ENCODE data around the gene GCK. TPM values are rescaled to one million over a fixed set of nuclear protein-coding genes. Genes with fewer than 3 reads are reported as not detected.

GCK gene
- total and polyA plus RNA-seq, 11 donors, result 0.54 to 5.7 (median 1.9) TPM

DNA sequence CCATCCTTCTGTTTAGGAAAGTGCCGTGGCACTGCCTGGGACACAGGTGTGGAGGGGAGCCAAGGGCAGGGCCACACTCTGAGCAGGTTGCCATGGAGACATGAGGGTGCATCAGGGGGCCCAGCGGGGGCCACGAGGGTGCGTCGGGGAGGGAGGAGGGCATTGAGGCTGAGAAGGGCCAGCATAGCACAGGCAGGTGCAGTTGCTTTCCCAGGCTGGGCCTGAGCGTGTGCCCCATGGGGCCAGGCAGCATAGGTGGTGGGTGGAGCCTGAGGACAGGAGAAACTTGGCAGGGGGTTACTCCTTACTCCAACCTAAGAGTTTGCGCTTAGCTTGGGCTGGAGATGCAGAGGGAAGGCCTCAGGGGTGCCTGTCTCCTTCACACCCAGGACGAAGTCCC lies 26.8 kb upstream of the GCK start:
- no peaks in the 10 kb centered on the region for H3K9me3 ChIP-seq
- intact Hi-C loops (cut with DNase I), result no loop called here
- H3K27ac ChIP-seq, result no peak overlapping the region
- no peak for DNase-seq
- WGBS, 4 donors, result 70 to 80% (median 76%) methylated on average over 8 of the region's 8 CpGs
- no peak for TF ChIP-seq CTCF (IDR thresholded peaks at IDR 0.05)
- no peak for TF ChIP-seq POLR2A (IDR thresholded peaks at IDR 0.05)
- no peaks in the 10 kb centered on the region for H3K27me3 ChIP-seq
- peaks cover 0 to 37% (median 25%) of the 10 kb centered on the region in 9 donors for H3K36me3 ChIP-seq
- H3K4me1 ChIP-seq, result peaks cover 0 to 3% (median 0%) of the 10 kb centered on the region in 12 donors
- H3K4me3 ChIP-seq, result no peak overlapping the region
- peak in 2 of 4 donors; percentile 3 to 5 for ATAC-seq

GRCh38 chr7:44215531-44215930 lies 26.3 kb upstream of the GCK start:
- no peak overlapping the region for H3K4me3 ChIP-seq
- intact Hi-C loops (cut with DNase I), result no loop called here
- peaks cover 0 to 42% (median 30%) of the 10 kb centered on the region in 9 donors for H3K36me3 ChIP-seq
- no peaks in the 10 kb centered on the region for H3K9me3 ChIP-seq
- WGBS, 4 donors, result 75 to 90% (median 80%) methylated on average over 6 to 7 of the region's 7 CpGs
- H3K27me3 ChIP-seq, result no peaks in the 10 kb centered on the region
- DNase-seq, result peak in 1 of 5 donors; percentile 39
- no peak for ATAC-seq
- peaks cover 0 to 3% (median 0%) of the 10 kb centered on the region in 12 donors for H3K4me1 ChIP-seq
- TF ChIP-seq POLR2A (IDR thresholded peaks at IDR 0.05) (no peak), CTCF (IDR thresholded peaks at IDR 0.05) (no peak)
- no peak overlapping the region for H3K27ac ChIP-seq

DNA sequence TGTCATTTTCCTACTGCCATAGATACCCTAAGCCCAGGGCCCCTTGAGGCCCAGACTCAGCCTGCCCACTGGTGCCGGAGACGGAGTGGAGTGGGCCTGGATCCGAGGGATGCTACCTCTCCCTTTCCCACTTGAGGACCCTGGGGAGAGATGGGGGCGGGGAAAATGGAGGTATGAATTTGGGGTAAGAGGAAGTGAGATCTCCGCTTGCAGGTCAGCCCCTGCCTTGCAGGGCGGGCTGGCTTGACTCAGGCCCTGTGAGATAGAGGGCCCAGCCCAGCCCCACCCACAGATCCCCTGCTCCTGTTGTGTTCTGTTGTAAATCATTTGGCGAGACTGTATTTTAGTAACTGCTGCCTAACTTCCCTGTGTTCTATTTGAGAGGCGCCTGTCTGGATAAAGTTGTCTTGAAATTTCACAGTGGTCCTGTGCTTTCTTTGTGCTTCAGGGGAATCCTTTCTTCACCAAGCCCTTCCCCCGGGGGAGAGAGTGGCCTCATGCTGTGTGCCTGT lies 24.7 kb upstream of the GCK start:
- intact Hi-C loops (cut with DNase I), result no loop called here
- H3K4me3 ChIP-seq, result no peak overlapping the region
- DNase-seq (no peak), ATAC-seq (no peak)
- no peaks in the 10 kb centered on the region for H3K27me3 ChIP-seq
- peaks cover 0 to 3% (median 0%) of the 10 kb centered on the region in 12 donors for H3K4me1 ChIP-seq
- 75 to 80% (median 79%) methylated on average over 9 of the region's 9 CpGs for WGBS, 4 donors
- H3K36me3 ChIP-seq, result peaks cover 0 to 51% (median 46%) of the 10 kb centered on the region in 9 donors
- H3K27ac ChIP-seq, result no peak overlapping the region
- TF ChIP-seq CTCF (IDR thresholded peaks at IDR 0.05) (no peak), POLR2A (IDR thresholded peaks at IDR 0.05) (no peak)
- H3K9me3 ChIP-seq, result no peaks in the 10 kb centered on the region

GRCh38 chr7:44213206-44213876 lies 24.1 kb upstream of the GCK start:
- Histone ChIP-seq H3K27ac (no peak overlapping the region), H3K4me1 (peaks cover 0 to 3% (median 0%) of the 10 kb centered on the region in 12 donors), H3K36me3 (peaks cover 0 to 56% (median 52%) of the 10 kb centered on the region in 9 donors), H3K27me3 (no peaks in the 10 kb centered on the region), H3K4me3 (no peak overlapping the region), H3K9me3 (no peaks in the 10 kb centered on the region)
- peak in 2 of 4 donors; percentile 2 to 4 for ATAC-seq
- DNase-seq, result peak in 1 of 5 donors; percentile 54
- WGBS, 4 donors, result 90 to 97% (median 93%) methylated on average over 3 of the region's 3 CpGs; no CpG with 5 or more reads in 1 of the 4 donors
- intact Hi-C loops (cut with DNase I), result no loop called here
- TF ChIP-seq CTCF (IDR thresholded peaks at IDR 0.05) (no peak), POLR2A (IDR thresholded peaks at IDR 0.05) (no peak)

Measured in heart left ventricle (tissue), 16 donors.